ENCODE data around the gene GOLGA2. TPM values are rescaled to one million over a fixed set of nuclear protein-coding genes. Genes with fewer than 3 reads are reported as not detected.

The GOLGA2 gene
- total and polyA plus RNA-seq, 4 donors = 56.0 to 137 (median 89.7) TPM

GRCh38 chr9:128253140-128253990 lies 22.4 kb downstream of the GOLGA2 start:
- Histone ChIP-seq H3K4me3 (no peak overlapping the region), H3K27ac (ENCODE audit: low read depth in 1 of 2, low read length in 1 of 2) (no peak overlapping the region), H3K9me3 (ENCODE audit: control insufficient read depth in 4 of 4, insufficient read depth in 3 of 4, low read length in 3 of 4) (no peaks in the 10 kb centered on the region), H3K4me1 (ENCODE audit: control insufficient read depth in 5 of 5, insufficient read depth in 5 of 5, low read length in 5 of 5) (peaks cover 0 to 3% (median 0%) of the 10 kb centered on the region in 5 donors), H3K9ac (ENCODE audit: insufficient read depth in 1 of 2, low read length in 2 of 2) (no peak overlapping the region), H3K36me3 (ENCODE audit: control insufficient read depth in 4 of 4, insufficient read depth in 4 of 4, low read length in 4 of 4) (peaks cover 4 to 17% (median 14%) of the 10 kb centered on the region in 4 donors), H3K27me3 (ENCODE audit: control insufficient read depth in 3 of 3, insufficient read depth in 3 of 3, low read length in 2 of 3) (no peaks in the 10 kb centered on the region)
- TF ChIP-seq CTCF (IDR thresholded peaks at IDR 0.05; ENCODE audit: control extremely low read depth, extremely low read depth) = no peak
- 92 to 96% methylated on average over 31 of the region's 31 CpGs for WGBS, 2 donors
- no peak for DNase-seq
- no peak for ATAC-seq (ENCODE audit: insufficient read depth, low FRiP score)

GRCh38 chr9:128252317-128253139 lies 23.3 kb downstream of the GOLGA2 start:
- DNase-seq = no peak
- no peak overlapping the region for H3K9ac ChIP-seq (ENCODE audit: insufficient read depth in 1 of 2, low read length in 2 of 2)
- H3K27me3 ChIP-seq (ENCODE audit: control insufficient read depth in 3 of 3, insufficient read depth in 3 of 3, low read length in 2 of 3) = no peaks in the 10 kb centered on the region
- peaks cover 0 to 3% (median 0%) of the 10 kb centered on the region in 5 donors for H3K4me1 ChIP-seq (ENCODE audit: control insufficient read depth in 5 of 5, insufficient read depth in 5 of 5, low read length in 5 of 5)
- H3K27ac ChIP-seq (ENCODE audit: low read depth in 1 of 2, low read length in 1 of 2) = no peak overlapping the region
- peaks cover 0 to 15% (median 10%) of the 10 kb centered on the region in 4 donors for H3K36me3 ChIP-seq (ENCODE audit: control insufficient read depth in 4 of 4, insufficient read depth in 4 of 4, low read length in 4 of 4)
- no peak for TF ChIP-seq CTCF (IDR thresholded peaks at IDR 0.05; ENCODE audit: control extremely low read depth, extremely low read depth)
- H3K9me3 ChIP-seq (ENCODE audit: control insufficient read depth in 4 of 4, insufficient read depth in 3 of 4, low read length in 3 of 4) = no peaks in the 10 kb centered on the region
- no peak for ATAC-seq (ENCODE audit: insufficient read depth, low FRiP score)
- no peak overlapping the region for H3K4me3 ChIP-seq
- 93 to 95% methylated on average over 25 of the region's 25 CpGs for WGBS, 2 donors

- no peaks in the 10 kb centered on the region for H3K27me3 ChIP-seq (ENCODE audit: control insufficient read depth in 3 of 3, insufficient read depth in 3 of 3, low read length in 2 of 3)
- peaks cover 0 to 14% (median 2%) of the 10 kb centered on the region in 4 donors for H3K36me3 ChIP-seq (ENCODE audit: control insufficient read depth in 4 of 4, insufficient read depth in 4 of 4, low read length in 4 of 4)
- H3K9me3 ChIP-seq (ENCODE audit: control insufficient read depth in 4 of 4, insufficient read depth in 3 of 4, low read length in 3 of 4) = no peaks in the 10 kb centered on the region
- ATAC-seq (ENCODE audit: insufficient read depth, low FRiP score) (no peak), DNase-seq (no peak)
- TF ChIP-seq CTCF (IDR thresholded peaks at IDR 0.05; ENCODE audit: control extremely low read depth, extremely low read depth) = no peak
- WGBS, 2 donors = 77 to 89% methylated on average over 3 of the region's 3 CpGs
- peaks cover 0 to 4% (median under 1%) of the 10 kb centered on the region in 5 donors for H3K4me1 ChIP-seq (ENCODE audit: control insufficient read depth in 5 of 5, insufficient read depth in 5 of 5, low read length in 5 of 5)
- no peak overlapping the region for H3K27ac ChIP-seq (ENCODE audit: low read depth in 1 of 2, low read length in 1 of 2)
- H3K4me3 ChIP-seq = no peak overlapping the region
- no peak overlapping the region for H3K9ac ChIP-seq (ENCODE audit: insufficient read depth in 1 of 2, low read length in 2 of 2)
Measured at GRCh38 chr9:128251732-128252100, 24.1 kb downstream of the GOLGA2 start.

All from lung (tissue), 12 donors.